ENCODE measurements around the gene TP53I13.
A peak's percentile ranks its signal among the peaks of the same experiment; 100 is the strongest.

TP53I13 gene

GRCh38 chr17:29615048-29615385, 46.5 kb downstream of the TP53I13 start:
- DNase-seq, result no peak
- Histone ChIP-seq H3K27ac (no peak overlapping the region), H3K36me3 (replicated peaks) (no peaks in the 10 kb centered on the region), H3K4me3 (ENCODE audit: low read depth, low read length) (peak overlapping the region; percentile 46), H3K27me3 (replicated peaks) (no peaks in the 10 kb centered on the region)
- in situ Hi-C loops (cut with HindIII; ENCODE audit: low pct_ligation_motif_present, low sequenced_read_pairs), result no loop called here
- TF ChIP-seq, protein P1, sequence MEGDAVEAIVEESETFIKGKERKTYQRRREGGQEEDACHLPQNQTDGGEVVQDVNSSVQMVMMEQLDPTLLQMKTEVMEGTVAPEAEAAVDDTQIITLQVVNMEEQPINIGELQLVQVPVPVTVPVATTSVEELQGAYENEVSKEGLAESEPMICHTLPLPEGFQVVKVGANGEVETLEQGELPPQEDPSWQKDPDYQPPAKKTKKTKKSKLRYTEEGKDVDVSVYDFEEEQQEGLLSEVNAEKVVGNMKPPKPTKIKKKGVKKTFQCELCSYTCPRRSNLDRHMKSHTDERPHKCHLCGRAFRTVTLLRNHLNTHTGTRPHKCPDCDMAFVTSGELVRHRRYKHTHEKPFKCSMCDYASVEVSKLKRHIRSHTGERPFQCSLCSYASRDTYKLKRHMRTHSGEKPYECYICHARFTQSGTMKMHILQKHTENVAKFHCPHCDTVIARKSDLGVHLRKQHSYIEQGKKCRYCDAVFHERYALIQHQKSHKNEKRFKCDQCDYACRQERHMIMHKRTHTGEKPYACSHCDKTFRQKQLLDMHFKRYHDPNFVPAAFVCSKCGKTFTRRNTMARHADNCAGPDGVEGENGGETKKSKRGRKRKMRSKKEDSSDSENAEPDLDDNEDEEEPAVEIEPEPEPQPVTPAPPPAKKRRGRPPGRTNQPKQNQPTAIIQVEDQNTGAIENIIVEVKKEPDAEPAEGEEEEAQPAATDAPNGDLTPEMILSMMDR (IDR thresholded peaks at IDR 0.05; ENCODE audit: low read depth, low read length, missing control alignments), result peak; percentile 22

DNA sequence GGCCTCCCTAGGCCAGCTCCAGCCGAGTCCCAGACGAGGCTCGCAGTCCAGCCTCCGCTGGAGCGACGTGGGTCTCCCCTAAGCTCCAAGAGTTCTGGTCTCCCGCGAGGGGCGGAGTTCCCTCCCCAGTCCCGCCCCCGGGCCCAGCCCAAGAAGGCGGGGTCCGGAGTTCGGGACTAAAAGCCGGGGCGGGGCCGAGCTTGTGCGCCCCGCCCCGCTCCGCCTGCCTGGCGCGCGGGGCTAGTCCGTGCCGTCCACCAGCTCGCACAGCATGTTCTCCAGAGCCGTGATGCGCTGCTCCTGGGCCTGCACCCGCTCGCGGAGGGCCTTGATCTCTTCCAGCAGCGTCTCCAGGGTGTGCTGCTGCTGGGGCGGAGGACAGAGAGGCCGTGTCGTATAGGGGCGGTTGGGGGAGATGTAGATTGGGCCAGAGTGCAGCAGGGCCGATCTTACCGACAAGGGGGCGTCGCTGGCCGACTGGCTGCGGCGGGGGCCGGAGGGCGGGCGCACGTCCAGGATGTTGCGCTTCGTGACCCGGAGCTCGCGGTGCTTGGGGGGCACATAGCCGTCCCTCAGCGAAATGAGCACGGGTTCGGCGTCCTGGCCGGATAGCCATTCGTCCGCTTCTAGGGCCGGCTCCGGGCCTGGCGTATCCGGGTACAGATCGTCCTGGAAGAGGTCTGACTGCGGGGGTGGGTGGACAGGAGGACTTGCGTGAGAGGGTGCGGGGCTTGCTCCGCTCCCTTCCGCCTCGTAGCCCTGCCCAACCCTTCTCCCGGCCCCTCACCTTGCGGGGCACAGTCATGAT, 47.2 kb downstream of the TP53I13 start:
- in situ Hi-C loops (cut with HindIII; ENCODE audit: low pct_ligation_motif_present, low sequenced_read_pairs), result no loop called here
- Histone ChIP-seq H3K36me3 (replicated peaks) (no peaks in the 10 kb centered on the region), H3K4me3 (ENCODE audit: low read depth, low read length) (peak overlapping the region; percentile 46), H3K27ac (no peak overlapping the region), H3K27me3 (replicated peaks) (no peaks in the 10 kb centered on the region)
- TF ChIP-seq, protein P1 (IDR thresholded peaks at IDR 0.05; ENCODE audit: low read depth, low read length, missing control alignments), result no peak
- DNase-seq, result peak; percentile 68

- no peak for DNase-seq
- in situ Hi-C loops (cut with HindIII; ENCODE audit: low pct_ligation_motif_present, low sequenced_read_pairs), result no loop called here
- no peaks in the 10 kb centered on the region for H3K36me3 ChIP-seq (replicated peaks)
- H3K27ac ChIP-seq, result no peak overlapping the region
- no peaks in the 10 kb centered on the region for H3K27me3 ChIP-seq (replicated peaks)
- H3K4me3 ChIP-seq (ENCODE audit: low read depth, low read length), result peak overlapping the region; percentile 40
- TF ChIP-seq, protein P1 (IDR thresholded peaks at IDR 0.05; ENCODE audit: low read depth, low read length, missing control alignments), result no peak
These were observed 48.0 kb downstream of the TP53I13 start for GRCh38 chr17:29616300-29617048.

DNA sequence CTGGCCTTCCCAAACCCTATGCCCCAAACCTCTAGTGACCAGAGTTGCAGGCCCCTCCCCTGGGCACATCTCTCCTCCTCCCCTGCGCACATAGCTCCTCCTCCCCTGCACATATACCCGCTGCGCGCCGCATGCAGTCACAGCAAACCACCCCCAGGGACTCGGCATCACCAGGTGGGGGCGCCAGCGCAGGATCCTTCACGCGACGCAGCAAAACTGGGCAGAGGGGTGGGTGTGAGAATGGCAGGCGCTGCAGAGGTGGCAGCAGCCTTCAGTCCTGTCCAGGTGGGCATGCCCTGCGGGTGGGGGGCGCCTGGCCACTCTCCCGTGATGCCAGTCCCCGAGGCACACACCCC, 48.6 kb downstream of the TP53I13 start:
- peak overlapping the region; percentile 36 for H3K4me3 ChIP-seq (ENCODE audit: low read depth, low read length)

GRCh38 chr17:29617481-29618271, 49.2 kb downstream of the TP53I13 start:
- Histone ChIP-seq H3K27ac (peak overlapping the region; percentile 6), H3K4me3 (ENCODE audit: low read depth, low read length) (peak overlapping the region; percentile 36), H3K36me3 (replicated peaks) (no peaks in the 10 kb centered on the region), H3K27me3 (replicated peaks) (no peaks in the 10 kb centered on the region)
- TF ChIP-seq, protein P1 (IDR thresholded peaks at IDR 0.05; ENCODE audit: low read depth, low read length, missing control alignments), result peak; percentile 73
- DNase-seq, result peak; percentile 63
- in situ Hi-C loops (cut with HindIII; ENCODE audit: low pct_ligation_motif_present, low sequenced_read_pairs), result no loop called here

More for the DNA sequence above, 48.6 kb downstream of the TP53I13 start:
- Histone ChIP-seq H3K27ac (no peak overlapping the region), H3K36me3 (replicated peaks) (no peaks in the 10 kb centered on the region), H3K27me3 (replicated peaks) (no peaks in the 10 kb centered on the region)
- in situ Hi-C loops (cut with HindIII; ENCODE audit: low pct_ligation_motif_present, low sequenced_read_pairs), result no loop called here
- DNase-seq, result peak; percentile 60
- TF ChIP-seq, protein P1 (IDR thresholded peaks at IDR 0.05; ENCODE audit: low read depth, low read length, missing control alignments), result peak; percentile 87

Measured in brain microvascular endothelial cell (primary cell).